Measurements from ENCODE around the gene DSCAML1. TPM values are rescaled to one million over a fixed set of nuclear protein-coding genes. Genes with fewer than 3 reads are reported as not detected.

Gene DSCAML1
- total RNA-seq, 1 experiment from 2014 or later, result 0.15 TPM

GRCh38 chr11:117807482-117808327 lies 10.7 kb upstream of the DSCAML1 start:
- H4K20me1 ChIP-seq (ENCODE audit: control insufficient read depth, insufficient read depth, insufficient read length), result no peaks in the 10 kb centered on the region
- Mint-ChIP-seq H3K4me1 (peaks cover 5 to 17% of the 10 kb centered on the region in 2 experiments), H3K36me3 (ENCODE audit: insufficient read depth in 1 of 3, low read depth in 3 of 3) (no peaks in the 10 kb centered on the region), H3K9me3 (no peaks in the 10 kb centered on the region), H3K27me3 (ENCODE audit: low read depth) (peaks cover 38% of the 10 kb centered on the region), H3K4me3 (no peak overlapping the region), H3K27ac (no peak overlapping the region)
- H3K23ac ChIP-seq (ENCODE audit: insufficient read length, low read depth, low read length), result no peak overlapping the region
- no peak overlapping the region for H2AFZ ChIP-seq (ENCODE audit: low read length)
- no peak overlapping the region for H2BK5ac ChIP-seq (ENCODE audit: insufficient read length, low read length)
- H3T11ph ChIP-seq (ENCODE audit: low read length), result no peak overlapping the region
- no peak overlapping the region for H2BK15ac ChIP-seq (ENCODE audit: low read depth, low read length)
- H3K18ac ChIP-seq (ENCODE audit: insufficient read length, low read depth, low read length), result no peak overlapping the region
- H2BK120ac ChIP-seq (ENCODE audit: low read depth, low read length, poor library complexity, severe bottlenecking), result no peak overlapping the region
- no peak overlapping the region for H3K56ac ChIP-seq (ENCODE audit: insufficient read length, low read depth, low read length)
- H2AK5ac ChIP-seq (ENCODE audit: insufficient read length, low read length), result no peak overlapping the region
- H3K4ac ChIP-seq (ENCODE audit: low read depth, low read length), result no peak overlapping the region
- no peaks in the 10 kb centered on the region for H3K27me3 ChIP-seq (ENCODE audit: insufficient read depth, low read length)
- no peaks in the 10 kb centered on the region for H3K79me2 ChIP-seq (ENCODE audit: insufficient read depth, low read length)
- no CpG with 5 or more reads among the region's 22 CpGs for WGBS (ENCODE audit: extremely low coverage, insufficient read length, low lambda C conversion rate)
- no peaks in the 10 kb centered on the region for H3K23me2 ChIP-seq (ENCODE audit: insufficient read length, low read depth, low read length, poor library complexity, severe bottlenecking)
- no peak overlapping the region for H4K91ac ChIP-seq (ENCODE audit: insufficient read length, low read depth, low read length)
- DNase-seq, result peak; percentile 66
- H2BK12ac ChIP-seq (ENCODE audit: insufficient read length, low read depth, low read length), result no peak overlapping the region
- H3K4me1 ChIP-seq (ENCODE audit: insufficient read depth, low read length), result no peaks in the 10 kb centered on the region
- H4K8ac ChIP-seq (replicated peaks; ENCODE audit: insufficient read length, low read depth, low read length), result no peak overlapping the region
- H3K14ac ChIP-seq (ENCODE audit: insufficient read depth, low read length), result no peak overlapping the region
- H3K79me1 ChIP-seq (ENCODE audit: insufficient read depth, low read depth, low read length, poor library complexity, severe bottlenecking), result no peaks in the 10 kb centered on the region
- no peak overlapping the region for H4K5ac ChIP-seq (ENCODE audit: insufficient read length, low read depth, low read length)
- peak; percentile 93 for TF ChIP-seq CTCF (conservative IDR thresholded peaks at IDR 0.05)
- H3K9ac ChIP-seq (ENCODE audit: extremely low read depth, insufficient read length, low read length), result no peak overlapping the region
- no peak overlapping the region for H3K27ac ChIP-seq (ENCODE audit: insufficient read length, low read depth, low read length)
- H3K9me3 ChIP-seq (ENCODE audit: control insufficient read depth, low read depth, low read length), result no peaks in the 10 kb centered on the region
- H3K4me2 ChIP-seq (ENCODE audit: insufficient read depth, insufficient read length, low read length), result no peak overlapping the region
- H2BK20ac ChIP-seq (ENCODE audit: low read depth, low read length, poor library complexity, severe bottlenecking), result no peak overlapping the region

All from H9 (cell line).